Ovary (tissue), 3 donors: ENCODE results near the gene TBC1D32.

Source experiments
- CTCF ChIP-seq, 3 donors: fragments of 450-650 bp in 2 of 3; fragments of 200-600 bp in 1 of 3; IDR thresholded peaks; one replicate each; pipeline versions ENCODE4 v1.5.1 to v1.8.0; 2016 to 2022; ENCODE audit warnings: antibody characterized with exemption in 3 of 3, mild to moderate bottlenecking in 1 of 3
- POLR2A ChIP-seq: fragments of 450-650 bp; IDR thresholded peaks from one replicate; pipeline ENCODE4 v1.6.1; 2017; ENCODE audit warnings: antibody characterized with exemption, mild to moderate bottlenecking, moderate library complexity
- donor health status: DM: no; HTN: no; CAD: no.

- TF ChIP-seq CTCF (IDR thresholded peaks at IDR 0.05) (no peak), POLR2A (no peak)
Observed at GRCh38 chr6:121110733-121111132, 223.5 kb downstream of the TBC1D32 start.
